Measurements from ENCODE around the gene NUP37. TPM values are rescaled to one million over a fixed set of nuclear protein-coding genes. Genes with fewer than 3 reads are reported as not detected.
A peak's percentile ranks its signal among the peaks of the same experiment; 100 is the strongest.

Gene NUP37
- total RNA-seq, 1 donor from 2014 or later, result 7.1 TPM

- H3K27me3 Mint-ChIP-seq (ENCODE audit: unreplicated experiment), result peaks cover 2% of the 10 kb centered on the region
- H3K36me3 Mint-ChIP-seq (ENCODE audit: unreplicated experiment), result no peaks in the 10 kb centered on the region
- peak overlapping the region; percentile 91 for H3K4me3 Mint-ChIP-seq (ENCODE audit: unreplicated experiment)
- DNase-seq, result no peak
- peaks cover 3% of the 10 kb centered on the region for H3K9me3 Mint-ChIP-seq (ENCODE audit: unreplicated experiment)
- H3K27ac Mint-ChIP-seq (ENCODE audit: unreplicated experiment), result peak overlapping the region; percentile 81
- peaks cover 6% of the 10 kb centered on the region for H3K4me1 Mint-ChIP-seq (ENCODE audit: low read depth, unreplicated experiment)
- no peak for TF ChIP-seq CTCF (IDR thresholded peaks at IDR 0.05; ENCODE audit: partially characterized antibody, unreplicated experiment)
These were observed 605 bp upstream of the NUP37 start for GRCh38 chr12:102120564-102120873.

- Mint-ChIP-seq H3K36me3 (ENCODE audit: unreplicated experiment) (no peaks in the 10 kb centered on the region), H3K4me3 (ENCODE audit: unreplicated experiment) (peak overlapping the region; percentile 84), H3K9me3 (ENCODE audit: unreplicated experiment) (peaks cover 3% of the 10 kb centered on the region), H3K27me3 (ENCODE audit: unreplicated experiment) (peaks cover 2% of the 10 kb centered on the region), H3K27ac (ENCODE audit: unreplicated experiment) (peak overlapping the region; percentile 22), H3K4me1 (ENCODE audit: low read depth, unreplicated experiment) (peaks cover 6% of the 10 kb centered on the region)
- DNase-seq, result no peak
- no peak for TF ChIP-seq CTCF (IDR thresholded peaks at IDR 0.05; ENCODE audit: partially characterized antibody, unreplicated experiment)
These were observed 1.0 kb downstream of the NUP37 start for GRCh38 chr12:102118874-102119273.

- Mint-ChIP-seq H3K4me3 (ENCODE audit: unreplicated experiment) (no peak overlapping the region), H3K27me3 (ENCODE audit: unreplicated experiment) (peaks cover 2% of the 10 kb centered on the region), H3K9me3 (ENCODE audit: unreplicated experiment) (peaks cover 3% of the 10 kb centered on the region), H3K4me1 (ENCODE audit: low read depth, unreplicated experiment) (peaks cover 9% of the 10 kb centered on the region), H3K27ac (ENCODE audit: unreplicated experiment) (no peak overlapping the region), H3K36me3 (ENCODE audit: unreplicated experiment) (no peaks in the 10 kb centered on the region)
- DNase-seq, result no peak
- no peak for TF ChIP-seq CTCF (IDR thresholded peaks at IDR 0.05; ENCODE audit: partially characterized antibody, unreplicated experiment)
These were observed 3.5 kb downstream of the NUP37 start for GRCh38 chr12:102116392-102116791.

- no peak overlapping the region for H3K4me3 Mint-ChIP-seq (ENCODE audit: unreplicated experiment)
- H3K4me1 Mint-ChIP-seq (ENCODE audit: low read depth, unreplicated experiment), result peaks cover 4% of the 10 kb centered on the region
- H3K27me3 Mint-ChIP-seq (ENCODE audit: unreplicated experiment), result peaks cover 2% of the 10 kb centered on the region
- no peaks in the 10 kb centered on the region for H3K36me3 Mint-ChIP-seq (ENCODE audit: unreplicated experiment)
- no peak overlapping the region for H3K27ac Mint-ChIP-seq (ENCODE audit: unreplicated experiment)
- peaks cover 1% of the 10 kb centered on the region for H3K9me3 Mint-ChIP-seq (ENCODE audit: unreplicated experiment)
- no peak for TF ChIP-seq CTCF (IDR thresholded peaks at IDR 0.05; ENCODE audit: partially characterized antibody, unreplicated experiment)
- DNase-seq, result no peak
These were observed 5.7 kb downstream of the NUP37 start for GRCh38 chr12:102114212-102114611.

GRCh38 chr12:102110782-102111181 is 9.1 kb downstream of the NUP37 start:
- H3K27ac Mint-ChIP-seq (ENCODE audit: unreplicated experiment), result no peak overlapping the region
- TF ChIP-seq CTCF (IDR thresholded peaks at IDR 0.05; ENCODE audit: partially characterized antibody, unreplicated experiment), result no peak
- H3K27me3 Mint-ChIP-seq (ENCODE audit: unreplicated experiment), result no peaks in the 10 kb centered on the region
- peaks cover 4% of the 10 kb centered on the region for H3K4me1 Mint-ChIP-seq (ENCODE audit: low read depth, unreplicated experiment)
- no peak for DNase-seq
- no peaks in the 10 kb centered on the region for H3K9me3 Mint-ChIP-seq (ENCODE audit: unreplicated experiment)
- no peak overlapping the region for H3K4me3 Mint-ChIP-seq (ENCODE audit: unreplicated experiment)
- peaks cover 9% of the 10 kb centered on the region for H3K36me3 Mint-ChIP-seq (ENCODE audit: unreplicated experiment)
